H1 (cell line): ENCODE data around the gene EXOG. TPM values are rescaled to one million over a fixed set of nuclear protein-coding genes. Genes with fewer than 3 reads are reported as not detected.

Experiments
- CTCF ChIA-PET: fragments of 300-600 bp; sonication (Branson Sonifier 250); formaldehyde crosslinking; loops from one replicate; lab custom pipeline; 2021; ENCODE audit not compliant: partially characterized antibody; lab: Charles Lee
- POLR2A ChIA-PET: fragments of 300-600 bp; sonication (Branson Sonifier 250); formaldehyde crosslinking; loops from one replicate; lab custom pipeline; 2021; ENCODE audit warnings: inconsistent platforms; ENCODE audit not compliant: partially characterized antibody; lab: Charles Lee
- DNase-seq, 2 experiments: peaks; one replicate each; pipeline versions ENCODE4 v3.0.0 to v3.0.0-alpha.2; 2010 to 2022; ENCODE audit warnings: low spot score in 2 of 2, low read depth in 1 of 2, mixed read lengths in 1 of 2
- FAIRE-seq: peaks from 2 replicates; lab custom pipeline; 2011; peaks lifted over from hg19 to GRCh38; lab: Jason Lieb, UNC
- H2AFZ ChIP-seq: 2 replicates; pipeline ENCODE4 v1.8.1; 2012; ENCODE audit warnings: low read length, inconsistent platforms
- H2AK5ac ChIP-seq: 2 replicates; pipeline ENCODE4 v1.6.1; 2013; ENCODE audit warnings: low read depth, low read length
- H2BK120ac ChIP-seq: replicated peaks from 2 replicates; pipeline ENCODE3; 2013; ENCODE audit warnings: low read depth, low read length, inconsistent platforms
- H2BK12ac ChIP-seq: 2 replicates; pipeline ENCODE4 v1.6.1; 2013; ENCODE audit warnings: low read depth, low read length
- H2BK15ac ChIP-seq: 2 replicates; pipeline ENCODE4 v1.6.1; 2013; ENCODE audit warnings: low read length
- H2BK20ac ChIP-seq: 2 replicates; pipeline ENCODE4 v1.6.1; 2013; ENCODE audit warnings: low read length
- H2BK5ac ChIP-seq: 2 replicates; pipeline ENCODE4 v1.6.1; 2013; ENCODE audit warnings: low read depth, low read length
- H3K14ac ChIP-seq: 2 replicates; pipeline ENCODE4 v1.6.1; 2013; ENCODE audit warnings: inconsistent platforms; ENCODE audit not compliant: insufficient read length
- H3K18ac ChIP-seq: 2 replicates; pipeline ENCODE4 v1.6.1; 2013; ENCODE audit warnings: low read length; ENCODE audit errors: extremely low read depth
- H3K23ac ChIP-seq: 2 replicates; pipeline ENCODE4 v1.6.1; 2013; ENCODE audit warnings: inconsistent platforms; ENCODE audit not compliant: insufficient read length
- H3K23me2 ChIP-seq: 2 replicates; pipeline ENCODE4 v1.6.1; 2013; ENCODE audit warnings: low read depth, low read length
- H3K27ac ChIP-seq: 2 replicates; pipeline ENCODE4 v1.6.1; 2011; ENCODE audit warnings: low read depth, low read length, inconsistent platforms
- H3K27me3 ChIP-seq, 4 experiments: replicated peaks in 1 of 4; 1 replicate in 1 of 4; 2 replicates in 3 of 4; pipeline versions ENCODE4 v1.6.1 to v1.8.1; 2011 to 2013; ENCODE audit warnings: low read length in 3 of 4, mild to moderate bottlenecking in 3 of 4, inconsistent platforms in 2 of 4, mixed read lengths in 2 of 4, moderate library complexity in 1 of 4; ENCODE audit not compliant: control insufficient read depth in 3 of 4, insufficient read depth in 3 of 4; ENCODE audit errors: extremely low read depth in 1 of 4
- H3K36me3 ChIP-seq, 4 experiments: 2 replicates each; pipeline versions ENCODE4 v1.6.1 to v1.8.1; 2011 to 2013; ENCODE audit warnings: mild to moderate bottlenecking in 4 of 4, low read length in 3 of 4, moderate library complexity in 2 of 4, control low read depth in 1 of 4, inconsistent platforms in 1 of 4; ENCODE audit not compliant: insufficient read depth in 4 of 4, control insufficient read depth in 2 of 4
- H3K4ac ChIP-seq: replicated peaks from 2 replicates; pipeline ENCODE3; 2013; ENCODE audit warnings: low read length, low read depth, mixed read lengths, inconsistent platforms; ENCODE audit not compliant: insufficient read length
- H3K4me1 ChIP-seq, 4 experiments: replicated peaks in 1 of 4; 1 replicate in 1 of 4; 2 replicates in 3 of 4; pipeline versions ENCODE4 v1.6.1 to v1.8.1; 2011 to 2013; ENCODE audit warnings: low read length in 3 of 4, inconsistent platforms in 2 of 4, mixed read lengths in 1 of 4; ENCODE audit not compliant: insufficient read depth in 4 of 4, control insufficient read depth in 3 of 4
- H3K4me2 ChIP-seq, 2 experiments: 2 replicates each; pipeline versions ENCODE4 v1.6.1 to v1.8.1; 2011 to 2013; ENCODE audit warnings: low read depth in 2 of 2, low read length in 2 of 2, control low read depth in 1 of 2, inconsistent platforms in 1 of 2, mild to moderate bottlenecking in 1 of 2; ENCODE audit not compliant: insufficient read depth in 1 of 2
- H3K4me3 ChIP-seq, 4 experiments: fragments of 200-600, 300-600 bp in 1 of 4; sonication (generic), shearing (Covaris generic), sonication (Bioruptor Twin) in 1 of 4; 2 replicates each; pipeline versions ENCODE4 v1.5.1 to v1.8.1; 2011 to 2016; ENCODE audit warnings: low read length in 4 of 4, low read depth in 3 of 4, control low read depth in 2 of 4, inconsistent platforms in 2 of 4, mild to moderate bottlenecking in 2 of 4, mixed read lengths in 1 of 4, moderate library complexity in 1 of 4; ENCODE audit not compliant: insufficient read depth in 2 of 4; ENCODE audit errors: extremely low read depth in 1 of 4
- H3K56ac ChIP-seq: replicated peaks from 2 replicates; pipeline ENCODE3; 2013; ENCODE audit warnings: low read depth, mild to moderate bottlenecking, mixed read lengths, low read length, inconsistent platforms; ENCODE audit not compliant: insufficient read length
- H3K79me1 ChIP-seq: 2 replicates; pipeline ENCODE4 v1.6.1; 2013; ENCODE audit warnings: low read depth, low read length, control low read depth
- H3K79me2 ChIP-seq, 2 experiments: 2 replicates each; pipeline versions ENCODE4 v1.6.1 to v1.8.1; 2012 to 2013; ENCODE audit warnings: low read length in 2 of 2, mild to moderate bottlenecking in 2 of 2, inconsistent platforms in 1 of 2; ENCODE audit not compliant: insufficient read depth in 2 of 2, control insufficient read depth in 1 of 2
- H3K9ac ChIP-seq, 4 experiments: replicated peaks in 1 of 4; 1 replicate in 1 of 4; 2 replicates in 3 of 4; pipeline versions ENCODE4 v1.6.1 to v1.8.1; 2011 to 2013; ENCODE audit warnings: low read depth in 3 of 4, low read length in 3 of 4, control low read depth in 2 of 4, mild to moderate bottlenecking in 2 of 4, moderate library complexity in 2 of 4, inconsistent platforms in 1 of 4; ENCODE audit errors: extremely low read depth in 1 of 4
- H3K9me3 ChIP-seq, 2 experiments: 2 replicates each; pipeline versions ENCODE4 v1.6.1 to v1.8.1; 2012 to 2013; ENCODE audit warnings: mild to moderate bottlenecking in 2 of 2, moderate library complexity in 2 of 2, control low read depth in 1 of 2, inconsistent platforms in 1 of 2, low read depth in 1 of 2, low read length in 1 of 2, mixed read lengths in 1 of 2; ENCODE audit not compliant: insufficient read depth in 2 of 2
- H4K20me1 ChIP-seq, 2 experiments: replicated peaks in 1 of 2; 2 replicates each; pipeline versions ENCODE3 to v1.8.1; 2011 to 2013; ENCODE audit warnings: inconsistent platforms in 2 of 2, low read length in 2 of 2, mild to moderate bottlenecking in 1 of 2; ENCODE audit not compliant: insufficient read depth in 2 of 2, control insufficient read depth in 1 of 2
- H4K5ac ChIP-seq: 2 replicates; pipeline ENCODE4 v1.6.1; 2013; ENCODE audit warnings: low read length, low read depth, mixed read lengths, inconsistent platforms; ENCODE audit not compliant: insufficient read length
- H4K8ac ChIP-seq: 2 replicates; pipeline ENCODE4 v1.8.0; 2013; ENCODE audit warnings: mild to moderate bottlenecking, moderate library complexity, low read length, inconsistent platforms; ENCODE audit not compliant: insufficient read depth; ENCODE audit errors: extremely low read depth
- H4K91ac ChIP-seq: replicated peaks from 2 replicates; pipeline ENCODE3; 2013; ENCODE audit warnings: low read length, mixed read lengths, inconsistent platforms; ENCODE audit not compliant: insufficient read length
- KDM4A ChIP-seq: IDR thresholded peaks from one replicate; pipeline ENCODE4 v1.7.1; 2012; ENCODE audit warnings: low read depth, mild to moderate bottlenecking, moderate library complexity, low read length, inconsistent platforms; ENCODE audit not compliant: severe bottlenecking
- TAF7 ChIP-seq: optimal IDR thresholded peaks from 2 replicates; pipeline ENCODE3; 2011; ENCODE audit warnings: low read depth, mild to moderate bottlenecking, inconsistent platforms, low read length, moderate library complexity, borderline replicate concordance
- WGBS, 2 experiments: shearing (Covaris generic) in 1 of 2; methylation state at CpG; one replicate each; pipeline versions ENCODE4 v1.1.6 to v1.1.7; 2013 to 2015; ENCODE audit warnings: low lambda C conversion rate in 2 of 2, mixed read lengths in 2 of 2, inconsistent platforms in 1 of 2, low coverage in 1 of 2, missing lambda C conversion rate in 1 of 2; ENCODE audit not compliant: insufficient replicate concordance in 2 of 2, insufficient coverage in 1 of 2, insufficient read length in 1 of 2; ENCODE audit errors: extremely low coverage in 1 of 2, missing lambda C conversion rate in 1 of 2; 5-methylcytosine and 5-hydroxymethylcytosine counted together
- polyA plus RNA-seq, 7 experiments: library from polyadenylated mRNA; depleted of rRNA in 3 of 7; stranded (reverse) in 5 of 7; unstranded in 2 of 7; fragments of >200 nt in 5 of 7; fragments of 200-250 nt in 2 of 7; gene quantifications; 1 replicate in 5 of 7; 2 replicates in 1 of 7; 4 replicates in 1 of 7; pipeline versions ENCODE4 v1.2.1 to v1.2.3, GENCODE V29; 2011 to 2013; ENCODE audit warnings: missing spikeins in 2 of 7, mixed read lengths in 2 of 7
- total RNA-seq: library from RNA; stranded (reverse); fragmentation: NEBNext Ultra II Directional; extraction: Animal tissue kit (Norgen Biotek cat#: 25700); gene quantifications from 2 replicates; pipeline ENCODE4 v1.2.1, GENCODE V29; 2021

Gene EXOG
- total and polyA plus RNA-seq, 2 of the 8 experiments (the other 6 are each of a cell fraction or from before 2014, with no cell fraction given) = 7.2 to 12.9 TPM

- Histone ChIP-seq H3K79me1 (no peaks in the 10 kb centered on the region), H4K8ac (peak overlapping the region; percentile 47; the same call in 1 of the 2 replicates), H3K4ac (no peak overlapping the region), H3K36me3 (no peaks in the 10 kb centered on the region), H3K23me2 (no peaks in the 10 kb centered on the region), H3K4me2 (no peak overlapping the region)
- TF ChIP-seq KDM4A = no peak
- no peak for TF ChIP-seq TAF7
- TF ChIP-seq, all 59 proteins: peak for 0
- Histone ChIP-seq H3K56ac (no peak overlapping the region), H4K91ac (no peak overlapping the region), H3K18ac (no peak overlapping the region; the same call in 1 of the 2 replicates), H3K27ac (no peak overlapping the region), H3K9me3 (no peaks in the 10 kb centered on the region), H2BK120ac (no peak overlapping the region), H4K5ac (no peak overlapping the region), H3K4me1 (no peaks in the 10 kb centered on the region), H3K14ac (no peak overlapping the region), H2BK5ac (no peak overlapping the region), H3K27me3 (no peaks in the 10 kb centered on the region), H3K23ac (no peak overlapping the region), H3K4me3 (no peak overlapping the region), H2AFZ (no peak overlapping the region), H2BK12ac (no peak overlapping the region), H2BK20ac (no peak overlapping the region), H3K79me2 (no peaks in the 10 kb centered on the region), H4K20me1 (peaks cover 0 to 1% of the 10 kb centered on the region in 2 experiments), H2AK5ac (no peak overlapping the region), H2BK15ac (no peak overlapping the region), H3K9ac (no peak overlapping the region)
- ChIA-PET POLR2A (no interaction called here), CTCF (interaction anchor here (0.6 to 0.8 kb wide), 2 partner anchors 27 to 44 kb away, joined by 3 to 5 read pairs; no protein-coding TSS in a partner anchor)
- FAIRE-seq = no peak
- WGBS, 2 experiments = 95% methylated on average over 5 of the region's 6 CpGs; no CpG with 5 or more reads in 1 of the 2 experiments
- DNase-seq = no peak
Measured at GRCh38 chr3:38564631-38565338, 68.6 kb downstream of the EXOG start.
